ENCODE results near the gene DNAJC21. TPM values are rescaled to one million over a fixed set of nuclear protein-coding genes. Genes with fewer than 3 reads are reported as not detected.

Gene DNAJC21
- polyA plus RNA-seq = 13.3 to 29.6 TPM (median 28.5 TPM) in 3 replicates
- polyA plus RNA-seq (2011; ENCODE audit: low read depth) = 68.9 TPM
- 24.5 and 27.9 TPM in 2 replicates for polyA plus RNA-seq (2011; cell fraction: cytosol; rRNA removed)
- 11.6 and 20.5 TPM in 2 replicates for polyA plus RNA-seq (2011; cell fraction: nucleus; rRNA removed)
- 24.2 and 36.4 TPM in 2 replicates for polyA plus RNA-seq (2012; ENCODE audit: low replicate concordance)
- polyA minus RNA-seq = 4.2 to 12.1 TPM (median 6.1 TPM) in 3 replicates
- 14.6 TPM for polyA minus RNA-seq (2011; cell fraction: cytosol; rRNA and poly(A)+ RNA removed)
- 6.3 and 11.2 TPM in 2 replicates for polyA minus RNA-seq (2011; cell fraction: nucleus; rRNA and poly(A)+ RNA removed)

DNA sequence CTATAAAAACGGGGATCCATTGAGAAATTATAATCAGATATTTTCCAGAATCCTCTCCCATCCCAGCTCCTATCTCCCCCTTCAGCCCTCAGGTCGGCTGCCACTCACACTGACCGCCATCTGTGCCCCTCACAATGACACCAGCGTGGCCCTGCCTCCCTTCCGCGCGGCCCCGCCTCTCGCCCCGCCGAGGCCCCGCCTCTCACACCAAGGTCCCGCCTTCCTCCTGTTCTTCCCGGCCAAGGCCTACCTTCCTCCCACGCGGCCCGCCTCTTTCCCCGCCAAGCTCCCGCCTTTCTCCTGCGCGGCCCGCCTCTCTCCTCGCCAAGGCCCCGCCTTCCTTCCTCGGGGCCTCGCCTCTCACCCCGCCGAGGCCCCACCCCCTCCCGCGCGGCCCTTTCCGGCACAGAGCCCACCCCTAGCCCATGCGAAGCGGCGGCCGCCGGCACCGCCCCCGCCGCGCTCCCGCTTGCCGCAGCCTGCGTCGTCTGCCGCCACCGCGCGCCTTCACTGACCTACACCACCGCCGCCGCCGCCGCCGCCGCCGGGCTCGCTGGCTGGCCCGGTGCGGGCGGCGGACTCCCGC lies at the start of gene DNAJC21:
Gene DNAJC21, plus strand, starts transcription at position 426 of the 586 bp plus-strand sequence. CDS start 261 bp downstream, outside the sequence.
- dilution Hi-C loops (cut with MboI; ENCODE audit: extremely low pct_ligation_motif_present, low sequenced_read_pairs) = no loop called here
- peaks cover 46% of the 10 kb centered on the region for H3K79me2 ChIP-seq (ENCODE audit: control insufficient read depth, insufficient read depth, low read length)

DNA sequence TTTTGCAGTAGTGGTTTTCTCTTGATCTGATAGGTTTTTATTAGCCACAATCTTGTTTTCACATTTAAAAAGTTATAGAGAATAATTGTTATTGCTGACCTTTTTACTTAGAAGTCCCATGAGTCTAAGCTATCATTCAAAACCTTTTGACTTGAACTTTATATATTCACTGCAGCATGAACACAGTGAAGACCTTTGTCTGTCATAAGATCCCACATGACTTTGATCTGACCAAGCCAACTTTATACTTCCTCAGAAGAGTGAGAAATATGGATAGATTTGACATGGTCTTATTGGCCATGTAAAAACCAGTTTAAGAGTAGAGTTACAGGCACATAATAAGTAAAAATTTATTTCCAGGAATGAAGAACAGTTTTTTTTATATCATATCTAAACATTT lies 48.1 kb upstream of the DNAJC21 start:
- H3K9me1 ChIP-seq (ENCODE audit: control insufficient read depth, extremely low read depth, insufficient read depth, low read length) = no peaks in the 10 kb centered on the region

More for the DNA sequence above, at the start of gene DNAJC21:
- Histone ChIP-seq H3K9me3 (ENCODE audit: control insufficient read depth, low read depth, low read length) (no peaks in the 10 kb centered on the region), H3K27ac (ENCODE audit: control insufficient read depth, insufficient read depth, low read length) (peak within 1 kb of the TSS; percentile 87), H2AFZ (ENCODE audit: control insufficient read depth, low read length) (peak within 1 kb of the TSS; percentile 85), H3K36me3 (ENCODE audit: control insufficient read depth in 2 of 2, extremely low read depth in 1 of 2, insufficient read depth in 2 of 2, low read length in 2 of 2) (peaks cover 3 to 6% of the 10 kb centered on the region in 2 experiments), H3K9me1 (ENCODE audit: control insufficient read depth, extremely low read depth, insufficient read depth, low read length) (no peaks in the 10 kb centered on the region), H3K4me3 (ENCODE audit: control insufficient read depth in 2 of 3, extremely low read depth in 1 of 3, insufficient read depth in 2 of 3, low read depth in 1 of 3, low read length in 3 of 3) (peak within 1 kb of the TSS; percentile 92 to 96 (median 94)), H3K27me3 (ENCODE audit: control insufficient read depth, extremely low read depth, insufficient read depth, low read length) (no peaks in the 10 kb centered on the region), H3K4me2 (ENCODE audit: control insufficient read depth, extremely low read depth, insufficient read depth, low read depth, low read length) (peak within 1 kb of the TSS; percentile 85), H3K4me1 (ENCODE audit: control insufficient read depth, extremely low read depth, insufficient read depth, low read length) (peaks cover 19% of the 10 kb centered on the region), H4K20me1 (ENCODE audit: control insufficient read depth, extremely low read depth, insufficient read depth, low read length) (no peaks in the 10 kb centered on the region), H3K9ac (ENCODE audit: control insufficient read depth, extremely low read depth, insufficient read depth, low read length) (peak within 1 kb of the TSS; percentile 95)
- no peak for TF ChIP-seq EZH2 (IDR thresholded peaks at IDR 0.05; ENCODE audit: low read length)
- TF ChIP-seq, protein P1, sequence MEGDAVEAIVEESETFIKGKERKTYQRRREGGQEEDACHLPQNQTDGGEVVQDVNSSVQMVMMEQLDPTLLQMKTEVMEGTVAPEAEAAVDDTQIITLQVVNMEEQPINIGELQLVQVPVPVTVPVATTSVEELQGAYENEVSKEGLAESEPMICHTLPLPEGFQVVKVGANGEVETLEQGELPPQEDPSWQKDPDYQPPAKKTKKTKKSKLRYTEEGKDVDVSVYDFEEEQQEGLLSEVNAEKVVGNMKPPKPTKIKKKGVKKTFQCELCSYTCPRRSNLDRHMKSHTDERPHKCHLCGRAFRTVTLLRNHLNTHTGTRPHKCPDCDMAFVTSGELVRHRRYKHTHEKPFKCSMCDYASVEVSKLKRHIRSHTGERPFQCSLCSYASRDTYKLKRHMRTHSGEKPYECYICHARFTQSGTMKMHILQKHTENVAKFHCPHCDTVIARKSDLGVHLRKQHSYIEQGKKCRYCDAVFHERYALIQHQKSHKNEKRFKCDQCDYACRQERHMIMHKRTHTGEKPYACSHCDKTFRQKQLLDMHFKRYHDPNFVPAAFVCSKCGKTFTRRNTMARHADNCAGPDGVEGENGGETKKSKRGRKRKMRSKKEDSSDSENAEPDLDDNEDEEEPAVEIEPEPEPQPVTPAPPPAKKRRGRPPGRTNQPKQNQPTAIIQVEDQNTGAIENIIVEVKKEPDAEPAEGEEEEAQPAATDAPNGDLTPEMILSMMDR (optimal IDR thresholded peaks at IDR 0.05 in 1 of 3, IDR thresholded peaks at IDR 0.05 in 1 of 3, conservative IDR thresholded peaks at IDR 0.05 in 1 of 3; ENCODE audit: extremely low read depth in 1 of 3, insufficient read depth in 2 of 3, low read length in 3 of 3) = no peak
- DNase-seq (ENCODE audit: low read depth, low spot score) (peak; percentile 48), FAIRE-seq (no peak)

More for the DNA sequence above, 48.1 kb upstream of the DNAJC21 start:
- Histone ChIP-seq H3K9ac (ENCODE audit: control insufficient read depth, extremely low read depth, insufficient read depth, low read length) (no peak overlapping the region), H3K4me2 (ENCODE audit: control insufficient read depth, extremely low read depth, insufficient read depth, low read depth, low read length) (no peak overlapping the region), H3K4me1 (ENCODE audit: control insufficient read depth, extremely low read depth, insufficient read depth, low read length) (no peaks in the 10 kb centered on the region), H3K9me3 (ENCODE audit: control insufficient read depth, low read depth, low read length) (no peaks in the 10 kb centered on the region), H3K27me3 (ENCODE audit: control insufficient read depth, extremely low read depth, insufficient read depth, low read length) (no peaks in the 10 kb centered on the region), H2AFZ (ENCODE audit: control insufficient read depth, low read length) (no peak overlapping the region), H4K20me1 (ENCODE audit: control insufficient read depth, extremely low read depth, insufficient read depth, low read length) (no peaks in the 10 kb centered on the region), H3K27ac (ENCODE audit: control insufficient read depth, insufficient read depth, low read length) (no peak overlapping the region), H3K4me3 (ENCODE audit: control insufficient read depth in 2 of 3, extremely low read depth in 1 of 3, insufficient read depth in 2 of 3, low read depth in 1 of 3, low read length in 3 of 3) (no peak overlapping the region), H3K36me3 (ENCODE audit: control insufficient read depth in 2 of 2, extremely low read depth in 1 of 2, insufficient read depth in 2 of 2, low read length in 2 of 2) (no peaks in the 10 kb centered on the region), H3K79me2 (ENCODE audit: control insufficient read depth, insufficient read depth, low read length) (no peaks in the 10 kb centered on the region)
- TF ChIP-seq, protein P1 (optimal IDR thresholded peaks at IDR 0.05 in 1 of 3, IDR thresholded peaks at IDR 0.05 in 1 of 3, conservative IDR thresholded peaks at IDR 0.05 in 1 of 3; ENCODE audit: extremely low read depth in 1 of 3, insufficient read depth in 2 of 3, low read length in 3 of 3) = no peak
- dilution Hi-C loops (cut with MboI; ENCODE audit: extremely low pct_ligation_motif_present, low sequenced_read_pairs) = no loop called here
- FAIRE-seq (no peak), DNase-seq (ENCODE audit: low read depth, low spot score) (no peak)

Data from keratinocyte (primary cell).